Activated gamma-delta T cell treated with Interleukin-2 at 50 U/mL for 16 hours (primary cell): ENCODE results near the gene TCP11.

Source experiments
- DNase-seq: peaks from one replicate; pipeline ENCODE4 v3.0.0-alpha.2; 2020

TCP11 gene

DNA sequence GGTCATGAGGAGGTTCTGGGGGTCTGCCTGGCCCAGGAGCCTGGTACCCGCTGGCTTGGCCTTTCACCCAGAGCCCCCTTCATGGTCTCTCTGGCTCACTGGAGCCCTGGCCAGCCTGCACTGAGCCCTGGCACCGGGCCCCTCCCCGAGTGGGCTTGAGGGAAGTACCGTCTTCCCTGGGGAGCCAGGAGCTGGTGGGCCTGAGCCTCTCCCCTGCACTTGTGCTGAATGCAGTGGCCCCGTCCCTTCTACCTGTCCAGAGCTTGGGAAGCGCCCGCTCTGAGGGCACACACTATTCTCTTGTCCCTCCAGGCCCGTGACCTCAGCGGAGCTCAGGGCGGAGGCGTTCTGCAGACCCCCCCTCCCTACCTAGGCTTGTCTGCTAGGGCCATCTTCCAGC is 62.2 kb downstream of the TCP11 start:
- no peak for DNase-seq

DNA sequence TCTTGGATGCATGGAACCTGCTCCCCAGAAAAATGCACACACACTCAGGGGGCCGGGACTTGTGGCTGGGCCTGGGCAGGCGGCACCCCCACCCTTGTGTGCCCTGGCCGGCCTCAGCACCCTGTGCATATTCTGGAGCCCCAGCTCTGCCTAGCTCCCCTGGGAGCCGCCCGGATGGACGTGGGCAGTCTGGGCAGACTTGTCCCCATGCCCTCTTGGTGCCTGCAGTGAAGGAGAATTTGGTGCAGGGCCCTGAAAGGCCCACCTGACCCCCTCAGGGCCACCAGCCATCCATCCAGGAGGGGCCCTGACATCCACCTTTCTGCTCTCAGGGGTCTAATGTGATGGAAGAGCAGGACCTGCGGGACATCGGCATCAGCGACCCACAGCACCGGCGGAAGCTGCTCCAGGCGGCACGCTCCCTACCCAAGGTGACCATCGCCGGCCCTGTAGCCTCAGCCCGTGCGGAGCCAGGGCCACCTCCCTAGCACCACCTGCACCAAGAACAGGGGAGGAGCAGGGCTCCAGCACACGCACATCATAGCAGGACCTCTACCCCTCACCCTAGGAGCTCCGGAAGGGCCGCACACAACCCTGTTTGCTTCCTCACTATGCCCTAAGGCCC is 62.8 kb downstream of the TCP11 start:
- no peak for DNase-seq

DNA sequence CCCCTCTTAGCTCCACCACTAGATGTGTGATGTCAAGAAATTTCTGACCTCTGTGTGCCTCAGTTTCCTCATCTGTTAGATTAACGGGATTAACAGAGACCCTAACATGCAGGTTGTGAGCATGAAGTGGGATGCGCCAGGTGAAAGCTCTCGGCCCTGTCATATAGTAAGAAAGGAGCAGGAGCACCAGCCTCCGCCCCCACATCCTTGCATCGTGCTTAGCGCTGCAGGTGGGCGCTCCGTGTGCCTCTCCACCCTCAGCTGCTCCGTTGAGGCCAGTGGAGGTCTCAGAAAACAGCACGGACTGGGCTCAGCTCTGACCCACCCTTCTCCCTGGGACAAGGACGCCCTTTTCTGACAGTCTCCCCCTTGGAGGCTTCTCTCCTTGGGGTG is 63.4 kb downstream of the TCP11 start:
- no peak for DNase-seq

DNA sequence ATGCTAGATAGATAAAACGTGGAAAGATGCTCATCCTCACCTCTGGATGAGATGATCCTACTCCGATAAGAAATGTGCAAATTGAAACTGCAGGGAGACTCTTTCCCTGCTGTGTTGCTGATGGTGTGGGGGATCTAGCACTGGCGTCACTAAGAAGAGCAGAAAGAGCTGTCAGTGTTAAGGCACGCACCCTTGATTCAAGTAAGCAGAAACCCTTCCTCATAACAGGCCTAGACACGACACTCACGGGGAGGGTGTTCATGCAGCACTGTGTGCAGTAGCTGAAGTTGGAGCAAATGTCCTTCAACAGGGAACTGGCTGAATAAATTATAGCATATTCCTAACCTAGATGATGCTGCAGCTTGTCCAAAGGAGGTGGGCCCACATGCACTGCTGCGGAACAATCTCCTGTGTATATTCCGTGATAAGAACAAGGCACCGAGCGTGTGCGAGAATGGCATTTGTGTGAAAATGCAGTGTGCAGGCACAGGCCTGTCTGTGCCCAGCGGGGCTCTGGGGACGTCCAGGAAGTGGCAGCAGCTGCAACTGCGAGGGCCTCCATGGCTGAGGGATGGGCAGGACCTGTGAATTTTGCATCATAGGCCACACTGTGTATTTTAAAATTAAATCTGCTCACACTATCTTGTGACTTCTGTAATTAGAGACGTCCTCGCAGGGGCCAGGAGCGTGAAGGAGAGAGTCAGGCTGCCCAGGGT is 64.0 kb downstream of the TCP11 start:
- DNase-seq, result no peak

DNA sequence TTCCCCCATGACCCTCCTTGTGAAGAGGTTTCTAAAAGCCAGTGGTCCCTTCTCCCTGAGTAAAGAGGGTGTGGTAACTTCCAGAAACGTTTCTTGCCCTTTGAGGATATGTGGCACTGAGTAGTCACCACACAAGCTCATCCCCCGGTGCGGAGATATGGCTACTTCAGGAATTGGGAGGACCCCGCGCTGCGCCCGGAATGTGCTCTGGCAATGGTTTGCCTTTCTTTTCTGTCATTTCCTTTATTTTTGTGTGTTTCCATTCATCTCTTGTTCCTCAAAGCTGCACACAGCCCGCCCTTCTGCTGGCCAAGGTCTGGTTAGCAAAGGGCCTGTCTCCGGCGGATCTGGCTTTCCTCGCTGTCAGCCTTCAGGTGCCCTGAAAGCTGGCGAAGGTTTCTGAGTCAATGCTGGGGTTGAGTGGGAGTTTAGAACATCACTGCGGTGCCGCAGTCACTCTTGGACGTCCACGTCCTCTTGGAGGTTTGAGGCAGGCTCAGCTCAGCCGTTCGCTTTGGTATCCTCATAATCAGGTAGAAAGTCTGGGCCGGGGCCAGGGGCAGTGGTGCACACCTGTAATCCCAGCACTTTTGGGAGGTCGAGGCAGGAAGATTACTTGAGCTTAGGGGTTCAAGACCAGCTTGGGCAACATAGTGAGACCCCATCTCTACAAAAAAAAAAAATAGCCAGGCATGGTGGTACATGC is 67.2 kb downstream of the TCP11 start:
- DNase-seq, result no peak

DNA sequence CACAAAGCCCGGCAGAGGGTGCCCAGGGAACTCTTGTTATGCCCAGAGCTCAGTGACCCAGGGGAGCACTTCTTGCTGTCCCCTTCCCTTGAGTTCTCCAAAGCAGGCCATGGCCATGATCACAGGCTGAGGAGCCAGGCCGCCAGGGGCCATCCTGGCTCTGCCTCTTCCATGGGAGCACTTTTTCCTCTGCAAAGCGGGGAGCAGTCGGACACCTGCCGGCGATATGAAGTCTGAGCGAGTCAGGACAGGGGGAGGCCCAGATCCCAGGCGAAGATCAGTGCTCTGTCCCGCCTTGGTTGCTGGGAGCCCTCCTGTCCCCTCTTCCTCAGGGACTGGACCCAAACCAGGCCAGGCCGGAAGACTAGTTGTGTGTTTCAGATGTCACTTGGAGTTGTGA is 67.9 kb downstream of the TCP11 start:
- no peak for DNase-seq

DNA sequence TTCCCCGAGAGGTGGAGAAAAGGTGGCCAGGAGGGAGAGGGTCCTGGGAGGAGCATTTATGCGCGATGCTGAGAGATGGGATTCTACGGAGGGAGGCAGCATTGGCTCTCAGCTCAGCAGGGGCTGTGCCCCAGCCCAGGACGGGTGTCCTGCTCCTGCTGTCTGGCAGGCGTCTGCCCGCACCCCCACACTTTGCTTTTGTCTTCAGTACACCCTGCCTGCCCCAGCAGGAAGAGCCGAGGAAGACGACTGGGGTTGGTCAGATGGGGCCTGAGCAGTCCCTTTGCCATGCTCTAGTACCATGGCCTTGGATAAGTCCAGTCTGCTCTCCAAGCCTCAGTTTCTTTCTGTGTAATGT is 68.5 kb downstream of the TCP11 start:
- DNase-seq, result no peak

DNA sequence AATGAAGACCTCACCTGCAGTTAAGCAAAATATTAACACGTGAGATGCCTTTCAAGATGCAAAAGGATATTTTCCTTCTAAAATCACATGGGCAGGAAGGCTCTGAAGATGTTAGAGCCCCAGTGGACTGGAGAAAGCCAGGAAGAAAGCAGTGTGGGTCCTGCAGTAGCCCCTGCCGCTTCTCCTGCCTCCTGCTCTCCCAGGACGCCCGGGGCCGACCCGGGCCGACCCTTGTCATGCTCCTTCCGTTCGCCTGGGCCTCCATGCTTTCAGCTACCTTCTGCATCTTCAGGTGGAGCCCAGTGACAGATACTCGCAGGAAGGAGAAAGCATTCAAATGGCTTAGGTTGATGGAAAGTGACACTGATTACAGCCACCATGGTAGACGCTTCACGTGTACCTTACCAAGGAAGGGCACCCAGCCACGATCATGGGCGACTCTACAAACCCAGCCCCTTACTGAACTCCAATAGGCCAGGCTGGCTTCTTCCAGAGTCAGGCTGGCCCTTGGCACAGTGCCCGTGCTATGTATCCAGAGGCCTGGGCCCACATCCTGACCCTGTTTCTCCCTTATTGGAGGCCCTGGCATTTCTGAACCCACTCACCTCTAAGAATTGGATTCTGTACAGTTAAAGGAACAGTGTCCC is 69.0 kb downstream of the TCP11 start:
- no peak for DNase-seq

DNA sequence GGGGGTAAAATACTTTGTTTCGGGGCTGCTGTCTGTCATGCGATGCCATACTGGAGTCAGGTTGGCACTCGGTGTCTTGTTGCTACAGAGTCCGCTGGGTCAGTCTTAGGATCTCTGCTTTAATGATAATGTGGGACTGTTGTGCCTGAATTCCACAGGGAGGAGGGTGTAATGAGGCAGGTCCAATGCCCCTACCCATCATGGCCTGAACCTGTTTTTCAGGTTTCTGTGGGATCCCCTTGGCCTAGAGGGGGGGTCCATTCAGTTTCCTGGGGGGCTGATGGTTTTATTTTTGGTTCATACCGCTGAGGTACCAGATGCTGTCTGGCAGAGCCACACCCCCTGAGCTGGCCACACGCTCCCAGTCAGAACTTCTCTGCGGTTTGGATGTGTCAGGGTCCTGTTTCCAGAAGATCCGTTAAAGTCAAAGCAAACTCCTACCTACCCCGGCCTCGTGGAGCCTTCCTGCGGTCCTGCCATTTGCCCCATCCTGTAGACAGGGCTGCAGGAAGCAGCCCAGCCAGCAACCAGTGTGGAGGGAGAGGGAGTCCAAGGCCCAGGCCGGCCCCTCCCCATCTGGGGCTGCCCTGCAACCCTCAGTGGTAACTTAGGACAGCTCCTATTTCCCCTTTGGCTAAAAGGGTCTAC is 69.7 kb downstream of the TCP11 start:
- DNase-seq, result no peak

DNA sequence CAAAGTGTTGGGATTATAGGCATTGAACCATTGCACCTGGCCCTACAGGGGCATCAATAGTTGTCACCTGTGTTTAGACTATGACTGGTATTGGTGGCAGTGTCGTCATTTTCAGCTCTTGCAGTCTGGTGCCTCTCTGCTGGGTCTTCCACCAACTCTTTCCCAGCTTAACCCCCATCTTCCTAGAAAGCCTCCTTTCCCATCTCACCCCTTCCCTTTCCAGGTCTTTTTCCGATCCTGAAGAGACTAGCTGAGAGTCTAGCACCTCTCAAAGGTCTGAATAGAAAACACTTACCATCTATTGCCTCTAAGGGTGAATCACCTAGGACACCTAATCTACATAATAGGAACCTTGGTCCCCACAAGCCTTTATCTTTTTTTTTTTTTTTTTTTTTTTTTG is 71.0 kb downstream of the TCP11 start:
- DNase-seq, result no peak

DNA sequence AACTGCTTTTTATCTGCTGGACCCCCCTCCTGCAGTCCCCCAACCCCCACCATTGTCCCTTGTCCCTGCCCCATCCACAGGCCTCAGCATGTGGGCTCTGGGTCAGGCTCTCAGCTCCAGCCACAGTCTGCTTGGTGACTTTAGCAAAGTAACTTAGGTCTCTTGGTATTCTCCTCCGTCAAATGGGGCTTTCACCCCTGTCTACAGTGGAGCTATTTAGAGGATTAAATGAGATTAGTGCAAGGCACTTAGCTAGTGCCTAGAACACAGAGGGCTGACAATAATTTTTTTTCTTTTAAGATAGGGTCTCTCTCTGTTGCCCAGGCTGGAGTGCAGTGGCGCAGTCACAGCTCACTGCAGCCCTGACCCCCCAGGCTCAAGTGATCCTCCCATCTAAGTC is 71.9 kb downstream of the TCP11 start:
- no peak for DNase-seq

DNA sequence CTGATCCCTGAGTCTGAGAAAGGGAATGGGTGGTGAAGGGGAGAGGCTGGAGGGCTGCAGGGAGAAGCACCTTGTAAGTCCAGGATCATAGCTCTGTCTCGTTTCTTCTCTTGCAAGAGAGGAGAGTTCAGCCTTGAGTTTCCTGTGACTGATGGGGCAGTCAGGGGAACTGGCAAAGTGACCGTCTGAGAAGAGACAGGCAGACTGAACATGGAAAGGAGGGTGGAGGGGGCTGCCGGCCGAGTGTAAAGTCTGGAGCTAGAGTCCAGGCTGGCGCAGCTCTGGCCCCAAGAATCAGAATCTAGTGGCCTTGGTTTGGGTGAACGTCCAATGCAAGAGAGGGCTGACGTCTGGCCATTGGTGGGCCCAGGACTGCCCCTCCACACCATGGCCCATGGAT is 72.5 kb downstream of the TCP11 start:
- no peak for DNase-seq

DNA sequence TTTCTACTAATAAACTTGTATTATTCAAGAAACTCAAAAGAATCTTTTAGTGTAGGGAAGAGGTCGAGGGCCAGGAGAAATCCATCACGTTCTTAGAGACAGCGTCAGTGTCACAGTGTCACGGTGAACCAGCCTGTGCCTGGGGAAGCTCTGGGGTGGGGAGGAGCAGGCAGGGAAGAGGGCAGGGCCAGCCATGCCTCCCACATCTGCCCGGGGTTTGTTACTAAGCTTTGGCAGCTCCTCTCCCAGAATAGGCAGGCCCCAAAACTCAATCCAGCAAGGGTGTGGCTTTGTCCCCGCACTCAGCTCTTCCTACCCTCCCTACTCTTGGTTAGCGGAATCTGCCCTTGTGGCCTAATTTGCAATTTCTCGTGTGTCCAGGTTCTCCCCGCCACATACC is 72.9 kb downstream of the TCP11 start:
- DNase-seq, result no peak
